Measurements from ENCODE around the gene PPL.

DNA sequence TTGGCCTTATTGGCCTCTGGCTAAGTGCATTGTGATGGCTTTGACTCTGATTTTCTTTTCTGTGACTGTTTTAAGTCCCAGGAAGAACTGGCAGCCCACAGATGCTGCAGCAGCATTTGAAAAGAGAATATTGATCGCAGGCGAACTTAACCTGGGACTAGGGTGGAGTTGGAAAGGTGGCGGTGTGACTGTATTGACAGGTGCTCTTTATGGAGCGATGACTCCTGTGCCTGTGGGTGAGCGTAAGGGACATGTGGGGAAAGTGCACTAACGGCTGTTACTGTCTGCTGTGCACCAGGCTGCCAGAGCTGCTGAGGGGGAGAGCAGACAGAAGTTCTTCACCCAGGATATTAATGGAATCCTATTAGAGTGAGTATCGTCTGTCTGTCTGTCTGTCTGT is 68.4 kb downstream of the PPL start:
- TF ChIP-seq MXI1 (IDR thresholded peaks at IDR 0.05; ENCODE audit: borderline replicate concordance, low read depth, low read length), result no peak
- TF ChIP-seq IRX3 (CRISPR knock-in tag; IDR thresholded peaks at IDR 0.05; ENCODE audit: borderline replicate concordance, low read depth), result no peak
- TF ChIP-seq, protein P1, sequence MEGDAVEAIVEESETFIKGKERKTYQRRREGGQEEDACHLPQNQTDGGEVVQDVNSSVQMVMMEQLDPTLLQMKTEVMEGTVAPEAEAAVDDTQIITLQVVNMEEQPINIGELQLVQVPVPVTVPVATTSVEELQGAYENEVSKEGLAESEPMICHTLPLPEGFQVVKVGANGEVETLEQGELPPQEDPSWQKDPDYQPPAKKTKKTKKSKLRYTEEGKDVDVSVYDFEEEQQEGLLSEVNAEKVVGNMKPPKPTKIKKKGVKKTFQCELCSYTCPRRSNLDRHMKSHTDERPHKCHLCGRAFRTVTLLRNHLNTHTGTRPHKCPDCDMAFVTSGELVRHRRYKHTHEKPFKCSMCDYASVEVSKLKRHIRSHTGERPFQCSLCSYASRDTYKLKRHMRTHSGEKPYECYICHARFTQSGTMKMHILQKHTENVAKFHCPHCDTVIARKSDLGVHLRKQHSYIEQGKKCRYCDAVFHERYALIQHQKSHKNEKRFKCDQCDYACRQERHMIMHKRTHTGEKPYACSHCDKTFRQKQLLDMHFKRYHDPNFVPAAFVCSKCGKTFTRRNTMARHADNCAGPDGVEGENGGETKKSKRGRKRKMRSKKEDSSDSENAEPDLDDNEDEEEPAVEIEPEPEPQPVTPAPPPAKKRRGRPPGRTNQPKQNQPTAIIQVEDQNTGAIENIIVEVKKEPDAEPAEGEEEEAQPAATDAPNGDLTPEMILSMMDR (CRISPR knock-in tag; IDR thresholded peaks at IDR 0.05), result no peak
- TF ChIP-seq EZH2 (conservative IDR thresholded peaks at IDR 0.05; ENCODE audit: low read depth, low read length), result no peak
- no peak for TF ChIP-seq MEF2D (CRISPR knock-in tag; IDR thresholded peaks at IDR 0.05)
- no peak for TF ChIP-seq ZNF543 (CRISPR knock-in tag; IDR thresholded peaks at IDR 0.05)
- TF ChIP-seq ATF1 (CRISPR knock-in tag; IDR thresholded peaks at IDR 0.05), result no peak
- TF ChIP-seq ZNF777 (CRISPR knock-in tag; IDR thresholded peaks at IDR 0.05), result no peak

Data from HepG2 (cell line).